ENCODE data around the gene RNF115. TPM values are rescaled to one million over a fixed set of nuclear protein-coding genes. Genes with fewer than 3 reads are reported as not detected.

Gene RNF115
- total RNA-seq, 6 donors from 2014 or later = 10.7 to 32.0 (median 19.0) TPM

DNA sequence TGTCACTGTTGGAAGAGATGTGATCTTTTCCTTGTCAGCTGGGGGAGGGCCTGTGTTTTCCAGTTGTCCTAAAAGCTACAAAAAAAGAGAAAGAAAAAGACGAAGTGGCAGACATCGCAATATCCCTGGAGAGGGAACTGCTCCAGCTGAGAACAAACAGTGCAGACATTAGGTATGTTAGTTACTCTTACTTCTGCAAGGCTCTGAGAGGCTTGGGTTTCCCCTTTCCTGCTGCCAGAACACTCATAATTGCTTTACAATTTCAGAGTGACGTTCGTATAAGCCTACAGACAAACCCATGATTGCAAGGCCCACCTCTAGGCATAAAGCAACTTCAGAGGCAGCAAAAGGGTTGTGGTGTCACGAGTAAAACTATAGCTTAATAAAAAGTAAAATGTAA is 73.5 kb downstream of the RNF115 start:
- Histone ChIP-seq H3K4me1 (no peaks in the 10 kb centered on the region), H3K36me3 (peaks cover 19 to 83% (median 43%) of the 10 kb centered on the region in 4 donors)
- no peak for ATAC-seq (ENCODE audit: low FRiP score in 2 of 2)

DNA sequence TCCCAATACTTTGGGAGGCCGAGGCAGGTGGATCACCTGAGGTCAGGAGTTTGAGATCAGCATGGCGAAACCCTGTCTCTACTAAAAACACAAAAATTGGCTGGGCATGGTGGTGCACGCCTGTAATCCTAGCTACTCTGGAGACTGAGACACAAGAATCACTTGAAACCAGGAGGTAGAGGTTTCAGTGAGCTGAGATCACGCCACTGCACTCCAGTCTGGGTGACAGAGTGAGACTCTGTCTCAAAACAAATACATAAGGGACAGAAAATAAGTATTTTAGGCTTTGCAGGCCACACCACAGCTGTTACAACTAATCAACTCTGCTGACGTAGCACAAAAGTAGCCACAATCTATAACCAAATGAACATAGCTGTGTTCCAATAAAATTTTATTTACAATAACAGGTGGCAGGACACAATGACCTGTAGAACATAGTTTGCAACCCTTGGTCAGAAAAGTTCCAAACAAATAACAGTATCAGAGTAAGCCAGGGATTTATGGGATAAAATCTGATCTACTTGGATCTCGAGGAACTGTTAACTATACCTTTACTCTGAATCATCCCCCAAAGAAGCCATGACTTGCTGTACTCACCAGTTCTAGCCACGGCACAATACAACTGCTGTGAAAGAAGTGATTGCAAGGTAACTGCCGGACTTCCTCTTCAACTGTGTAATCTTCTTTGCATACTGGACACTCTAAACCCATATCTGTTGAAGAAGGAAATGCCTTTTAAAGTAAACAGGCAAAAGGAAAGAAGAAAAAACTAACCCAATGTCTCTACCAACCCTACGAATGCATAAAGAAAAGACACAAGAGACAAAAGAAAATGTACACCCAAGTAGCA is 76.3 kb downstream of the RNF115 start:
- TF ChIP-seq POLR2A (IDR thresholded peaks at IDR 0.05) (no peak), EP300 (IDR thresholded peaks at IDR 0.05) (no peak), POLR2AphosphoS5 (IDR thresholded peaks at IDR 0.05) (no peak)
- TF ChIP-seq, protein P1, sequence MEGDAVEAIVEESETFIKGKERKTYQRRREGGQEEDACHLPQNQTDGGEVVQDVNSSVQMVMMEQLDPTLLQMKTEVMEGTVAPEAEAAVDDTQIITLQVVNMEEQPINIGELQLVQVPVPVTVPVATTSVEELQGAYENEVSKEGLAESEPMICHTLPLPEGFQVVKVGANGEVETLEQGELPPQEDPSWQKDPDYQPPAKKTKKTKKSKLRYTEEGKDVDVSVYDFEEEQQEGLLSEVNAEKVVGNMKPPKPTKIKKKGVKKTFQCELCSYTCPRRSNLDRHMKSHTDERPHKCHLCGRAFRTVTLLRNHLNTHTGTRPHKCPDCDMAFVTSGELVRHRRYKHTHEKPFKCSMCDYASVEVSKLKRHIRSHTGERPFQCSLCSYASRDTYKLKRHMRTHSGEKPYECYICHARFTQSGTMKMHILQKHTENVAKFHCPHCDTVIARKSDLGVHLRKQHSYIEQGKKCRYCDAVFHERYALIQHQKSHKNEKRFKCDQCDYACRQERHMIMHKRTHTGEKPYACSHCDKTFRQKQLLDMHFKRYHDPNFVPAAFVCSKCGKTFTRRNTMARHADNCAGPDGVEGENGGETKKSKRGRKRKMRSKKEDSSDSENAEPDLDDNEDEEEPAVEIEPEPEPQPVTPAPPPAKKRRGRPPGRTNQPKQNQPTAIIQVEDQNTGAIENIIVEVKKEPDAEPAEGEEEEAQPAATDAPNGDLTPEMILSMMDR (IDR thresholded peaks at IDR 0.05) = no peak
- DNase-seq (no peak), ATAC-seq (ENCODE audit: low FRiP score in 2 of 2) (no peak)
- Histone ChIP-seq H3K27me3 (no peaks in the 10 kb centered on the region), H3K4me1 (no peaks in the 10 kb centered on the region), H3K36me3 (peaks cover 31 to 100% (median 59%) of the 10 kb centered on the region in 4 donors), H3K9me3 (no peaks in the 10 kb centered on the region), H3K27ac (no peak overlapping the region), H3K4me3 (no peak overlapping the region)
- 76 to 85% methylated on average over 9 of the region's 9 CpGs for WGBS, 2 donors

More for the DNA sequence above, 73.5 kb downstream of the RNF115 start:
- Histone ChIP-seq H3K9me3 (no peaks in the 10 kb centered on the region), H3K4me3 (no peak overlapping the region), H3K27ac (no peak overlapping the region), H3K27me3 (no peaks in the 10 kb centered on the region)
- DNase-seq = no peak
- 68 to 75% methylated on average over 5 of the region's 5 CpGs for WGBS, 2 donors
- TF ChIP-seq EP300 (IDR thresholded peaks at IDR 0.05) (no peak), POLR2A (IDR thresholded peaks at IDR 0.05) (no peak), POLR2AphosphoS5 (IDR thresholded peaks at IDR 0.05) (no peak)
- TF ChIP-seq, protein P1 (IDR thresholded peaks at IDR 0.05) = no peak

DNA sequence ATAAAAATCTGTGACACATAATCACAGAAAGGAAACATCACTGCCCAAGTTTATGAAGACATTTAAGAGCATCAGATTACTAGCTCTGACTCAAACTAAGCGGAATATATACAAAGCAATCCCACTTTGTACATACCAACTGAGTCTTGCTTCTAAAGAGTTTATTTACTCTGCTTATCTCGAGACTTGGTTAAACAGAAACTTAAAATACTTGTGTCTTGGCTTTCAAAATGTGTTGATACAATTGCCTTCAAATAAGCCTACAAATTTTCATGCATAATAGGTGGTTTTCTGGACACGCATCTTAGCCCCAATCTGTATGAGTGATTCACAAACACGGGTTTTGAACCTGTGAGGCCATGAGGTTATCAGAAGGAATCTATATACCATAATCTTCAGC is 83.6 kb downstream of the RNF115 start:
- ATAC-seq (ENCODE audit: low FRiP score in 2 of 2) = peak in 1 of 2 donors; percentile 73
- TF ChIP-seq, protein P1 (IDR thresholded peaks at IDR 0.05) = no peak
- TF ChIP-seq POLR2AphosphoS5 (IDR thresholded peaks at IDR 0.05) (no peak), POLR2A (IDR thresholded peaks at IDR 0.05) (no peak), EP300 (IDR thresholded peaks at IDR 0.05) (no peak)
- Histone ChIP-seq H3K27me3 (no peaks in the 10 kb centered on the region), H3K4me1 (peaks cover 0 to 4% (median 0%) of the 10 kb centered on the region in 4 donors), H3K4me3 (no peak overlapping the region), H3K9me3 (no peaks in the 10 kb centered on the region), H3K36me3 (peaks cover 12 to 50% (median 25%) of the 10 kb centered on the region in 4 donors), H3K27ac (no peak overlapping the region)
- no peak for DNase-seq
- WGBS, 2 donors = 58 to 60% methylated on average over 4 of the region's 4 CpGs

DNA sequence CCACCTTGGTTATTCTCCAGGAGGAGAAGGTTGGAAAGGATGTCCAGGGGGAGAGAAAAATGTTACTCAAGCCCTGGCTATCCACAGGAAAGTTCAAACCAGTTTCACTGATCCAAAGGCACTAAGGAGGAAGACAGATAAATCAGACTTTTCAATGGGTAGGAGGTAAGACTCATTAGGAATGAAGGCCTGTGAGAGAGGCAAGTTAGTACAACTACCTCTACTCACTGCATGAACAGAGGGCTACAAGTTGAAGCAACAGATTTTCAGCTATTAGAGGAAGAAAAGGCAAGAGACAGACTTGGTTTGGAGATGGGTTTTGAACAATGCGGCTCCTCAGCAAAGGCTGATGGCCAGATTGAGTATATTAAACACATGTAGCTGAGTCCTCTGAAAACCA is 87.7 kb downstream of the RNF115 start:
- Histone ChIP-seq H3K36me3 (peaks cover 0 to 9% (median 3%) of the 10 kb centered on the region in 4 donors), H3K9me3 (no peaks in the 10 kb centered on the region), H3K27ac (no peak overlapping the region), H3K4me1 (peaks cover 0 to 4% (median 0%) of the 10 kb centered on the region in 4 donors), H3K4me3 (no peak overlapping the region), H3K27me3 (no peaks in the 10 kb centered on the region)
- TF ChIP-seq, protein P1 (IDR thresholded peaks at IDR 0.05) = no peak
- DNase-seq (no peak), ATAC-seq (ENCODE audit: low FRiP score in 2 of 2) (no peak)
- 92 to 96% methylated on average over 1 of the region's 1 CpG for WGBS, 2 donors

DNA sequence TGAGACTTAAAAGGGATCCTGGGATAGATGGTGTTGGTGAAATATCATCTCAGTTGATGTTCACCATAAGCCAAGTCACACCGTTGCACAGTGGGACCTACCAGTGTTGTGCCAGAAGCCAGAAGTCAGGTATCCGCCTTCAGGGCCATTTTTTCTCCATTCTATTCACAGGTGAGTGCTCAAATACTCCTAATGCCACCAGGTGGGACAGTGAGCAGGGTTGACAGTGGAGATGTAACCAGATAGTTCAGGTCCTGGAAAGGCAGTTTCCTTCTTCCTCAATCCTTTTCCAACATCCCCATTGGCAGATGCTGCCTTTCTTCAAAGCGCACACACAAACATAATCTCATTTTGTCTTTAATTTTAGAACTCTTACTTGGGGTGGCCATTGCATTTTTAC is 93.0 kb downstream of the RNF115 start:
- H3K4me1 ChIP-seq = no peaks in the 10 kb centered on the region
- H3K36me3 ChIP-seq = no peaks in the 10 kb centered on the region
- no peaks in the 10 kb centered on the region for H3K27me3 ChIP-seq
- no peak overlapping the region for H3K27ac ChIP-seq
- DNase-seq (no peak), ATAC-seq (ENCODE audit: low FRiP score in 2 of 2) (no peak)
- TF ChIP-seq POLR2AphosphoS5 (IDR thresholded peaks at IDR 0.05) (no peak), EP300 (IDR thresholded peaks at IDR 0.05) (no peak), POLR2A (IDR thresholded peaks at IDR 0.05) (no peak)
- TF ChIP-seq, protein P1 (IDR thresholded peaks at IDR 0.05) = no peak
- WGBS, 2 donors = 86 to 98% methylated on average over 3 of the region's 3 CpGs
- no peak overlapping the region for H3K4me3 ChIP-seq
- H3K9me3 ChIP-seq = no peaks in the 10 kb centered on the region
